HEK293T (cell line): ENCODE measurements around the gene MAP2K2.

ENCODE experiments used
- CTCF ChIA-PET: fragments of 350-600 bp; formaldehyde crosslinking; extraction: SDS; loops from one replicate; lab custom pipeline; 2021; ENCODE audit warnings: antibody characterized with exemption, inconsistent platforms; lab: Yijun Ruan, JAX
- POLR2A ChIA-PET: fragments of 350-600 bp; formaldehyde crosslinking; extraction: SDS; loops from one replicate; lab custom pipeline; 2020; ENCODE audit warnings: antibody characterized with exemption, inconsistent platforms; lab: Yijun Ruan, JAX
- DNase-seq: peaks from one replicate; pipeline ENCODE4 v3.0.0; 2012; ENCODE audit warnings: mixed read lengths; ENCODE audit errors: extremely low spot score
- ARNT ChIP-seq: fragments of 450-650 bp; IDR thresholded peaks from 2 replicates; pipeline ENCODE4 v1.6.1; 2017; ENCODE audit warnings: mild to moderate bottlenecking
- BHLHE40 ChIP-seq: fragments of 450-650 bp; IDR thresholded peaks from 2 replicates; pipeline ENCODE4 v1.6.1; 2016; ENCODE audit warnings: mild to moderate bottlenecking, moderate library complexity, borderline replicate concordance
- CTBP1 ChIP-seq: fragments of 450-650 bp; IDR thresholded peaks from 2 replicates; pipeline ENCODE4 v1.6.1; 2016; ENCODE audit warnings: borderline replicate concordance
- ELF4 ChIP-seq: fragments of 450-650 bp; IDR thresholded peaks from 2 replicates; pipeline ENCODE4 v1.6.1; 2017; ENCODE audit warnings: antibody characterized with exemption
- FOXA1 ChIP-seq: fragments of 450-650 bp; IDR thresholded peaks from 2 replicates; pipeline ENCODE4 v1.6.1; 2016; ENCODE audit warnings: mild to moderate bottlenecking
- FOXK2 ChIP-seq: fragments of 450-650 bp; IDR thresholded peaks from 2 replicates; pipeline ENCODE4 v1.6.1; 2016; ENCODE audit warnings: mild to moderate bottlenecking
- FOXM1 ChIP-seq: fragments of 450-650 bp; IDR thresholded peaks from 2 replicates; pipeline ENCODE4 v1.6.1; 2017; ENCODE audit warnings: mild to moderate bottlenecking, borderline replicate concordance
- HDGF ChIP-seq: fragments of 450-650 bp; IDR thresholded peaks from 2 replicates; pipeline ENCODE4 v1.6.1; 2017; ENCODE audit warnings: antibody characterized with exemption, borderline replicate concordance
- L3MBTL2 ChIP-seq: fragments of 450-650 bp; conservative IDR thresholded peaks from 2 replicates; pipeline ENCODE4 v1.6.1; 2016; ENCODE audit warnings: mild to moderate bottlenecking
- LEF1 ChIP-seq: fragments of 450-650 bp; IDR thresholded peaks from 2 replicates; pipeline ENCODE4 v1.6.1; 2017; ENCODE audit warnings: mild to moderate bottlenecking, borderline replicate concordance
- NFRKB ChIP-seq: fragments of 450-650 bp; IDR thresholded peaks from 2 replicates; pipeline ENCODE4 v1.6.1; 2016; ENCODE audit warnings: mild to moderate bottlenecking, moderate library complexity
- PKNOX1 ChIP-seq: fragments of 450-650 bp; IDR thresholded peaks from 2 replicates; pipeline ENCODE4 v1.6.1; 2016
- SP1 ChIP-seq: fragments of 450-650 bp; IDR thresholded peaks from 2 replicates; pipeline ENCODE4 v1.6.1; 2017
- SUZ12 ChIP-seq: fragments of 450-650 bp; IDR thresholded peaks from 2 replicates; pipeline ENCODE4 v1.6.1; 2016; ENCODE audit warnings: mild to moderate bottlenecking
- TARDBP ChIP-seq: fragments of 450-650 bp; IDR thresholded peaks from 2 replicates; pipeline ENCODE4 v1.6.1; 2016
- ZNF384 ChIP-seq: fragments of 450-650 bp; IDR thresholded peaks from 2 replicates; pipeline ENCODE4 v1.6.1; 2016

Gene MAP2K2

GRCh38 chr19:4068047-4068966 lies 55.6 kb downstream of the MAP2K2 start:
- ChIA-PET POLR2A (no interaction called here), CTCF (no interaction called here)
- no peak for DNase-seq
- no peak for TF ChIP-seq PKNOX1
- no peak for TF ChIP-seq FOXA1
- TF ChIP-seq LEF1, result no peak
- TF ChIP-seq SUZ12, result no peak
- no peak for TF ChIP-seq TARDBP
- TF ChIP-seq FOXM1, result no peak
- TF ChIP-seq ZNF384, result no peak
- no peak for TF ChIP-seq L3MBTL2
- no peak for TF ChIP-seq ARNT
- no peak for TF ChIP-seq NFRKB
- no peak for TF ChIP-seq FOXK2
- TF ChIP-seq BHLHE40, result no peak
- TF ChIP-seq SP1, result no peak
- no peak for TF ChIP-seq HDGF
- TF ChIP-seq ELF4, result no peak
- TF ChIP-seq CTBP1, result no peak

GRCh38 chr19:4067396-4068046 lies 56.4 kb downstream of the MAP2K2 start:
- ChIA-PET CTCF (no interaction called here), POLR2A (no interaction called here)
- no peak for TF ChIP-seq LEF1
- no peak for TF ChIP-seq CTBP1
- no peak for TF ChIP-seq ELF4
- TF ChIP-seq ZNF384, result no peak
- TF ChIP-seq FOXM1, result no peak
- TF ChIP-seq FOXK2, result no peak
- TF ChIP-seq BHLHE40, result no peak
- no peak for TF ChIP-seq SUZ12
- no peak for TF ChIP-seq FOXA1
- no peak for TF ChIP-seq TARDBP
- TF ChIP-seq NFRKB, result no peak
- TF ChIP-seq PKNOX1, result no peak
- TF ChIP-seq HDGF, result no peak
- TF ChIP-seq ARNT, result no peak
- TF ChIP-seq SP1, result no peak
- no peak for TF ChIP-seq L3MBTL2
- no peak for DNase-seq

GRCh38 chr19:4066682-4067395 lies 57.1 kb downstream of the MAP2K2 start, which contains the start of gene ZBTB7A:
ZBTB7A (minus strand) TSS chr19:4066899; CDS start chr19:4055232, 11,667 bp downstream.
- ChIA-PET POLR2A (interaction anchor here (1.0 kb wide), 2 partner anchors 35 to 79 kb away, joined by 3 read pairs; no protein-coding TSS in a partner anchor), CTCF (no interaction called here)
- TF ChIP-seq PKNOX1 (no peak), FOXM1 (0 out of 2 replicates have a peak, but pooled peaks have one; percentile 50)
- peak; percentile 64 for DNase-seq

GRCh38 chr19:4066176-4066606 lies 57.7 kb downstream of the MAP2K2 start:
- POLR2A ChIA-PET, result interaction anchor here (0.5 to 1.0 kb wide), 11 partner anchors 9 to 304 kb away, joined by 3 to 5 read pairs (median 4); partner anchors contain the start of genes EEF2, MRPL54 and PIAS4
- TF ChIP-seq FOXA1, result no peak
- no peak for TF ChIP-seq SUZ12
- TF ChIP-seq PKNOX1, result no peak
- TF ChIP-seq NFRKB, result no peak
- TF ChIP-seq ELF4, result no peak
- TF ChIP-seq ARNT, result no peak
- no peak for TF ChIP-seq FOXK2
- TF ChIP-seq CTBP1, result no peak
- no peak for TF ChIP-seq ZNF384
- TF ChIP-seq FOXM1, result no peak
- DNase-seq, result no peak
- CTCF ChIA-PET, result no interaction called here
